Activated CD8-positive, alpha-beta memory T cell treated with anti-CD3 and anti-CD28 coated beads for 48 hours (primary cell): Measurements from ENCODE around the gene MSL3B.
A peak's percentile ranks its signal among the peaks of the same experiment; 100 is the strongest.
"Not testable (repeated sequence)": the region's sequence is repeated elsewhere in the genome, so short reads cannot be mapped to it uniquely, and the experiment has no call there.

ENCODE experiments used
- DNase-seq, 3 experiments: peaks; one replicate each; pipeline ENCODE4 v3.0.0-alpha.2; 2020; ENCODE audit warnings: low read depth in 2 of 3, low spot score in 2 of 3

Gene MSL3B

DNA sequence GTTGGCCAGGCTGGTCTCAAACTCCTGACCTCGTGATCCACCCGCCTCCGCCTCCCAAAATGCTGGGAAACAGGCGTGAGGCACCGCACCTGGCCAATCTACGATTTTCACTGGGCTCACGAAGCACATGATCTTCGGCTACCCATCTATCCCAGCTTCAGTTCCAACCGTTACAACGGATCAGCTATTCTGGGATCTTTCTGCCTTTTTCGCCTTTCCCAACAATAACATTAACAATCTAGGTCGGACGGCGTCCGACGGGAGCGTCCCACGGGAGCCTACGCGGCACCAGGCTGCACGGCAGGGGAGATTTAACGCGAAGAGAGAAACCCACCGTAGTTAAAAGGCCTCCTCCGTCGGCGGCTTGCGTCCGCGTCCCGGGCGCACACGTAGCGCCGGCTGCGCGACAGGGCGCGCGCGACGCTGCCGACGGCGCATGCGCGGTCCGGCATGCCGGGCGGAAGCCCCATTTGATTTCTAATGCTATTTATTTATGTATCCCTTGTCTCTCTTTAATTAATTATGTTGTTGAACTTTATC is at the start of gene MSL3B:
Gene MSL3B (minus strand): TSS at position 394 of the 540 bp plus-strand sequence.
- DNase-seq = peak in 2 of 3 experiments; percentile 20 to 29

DNA sequence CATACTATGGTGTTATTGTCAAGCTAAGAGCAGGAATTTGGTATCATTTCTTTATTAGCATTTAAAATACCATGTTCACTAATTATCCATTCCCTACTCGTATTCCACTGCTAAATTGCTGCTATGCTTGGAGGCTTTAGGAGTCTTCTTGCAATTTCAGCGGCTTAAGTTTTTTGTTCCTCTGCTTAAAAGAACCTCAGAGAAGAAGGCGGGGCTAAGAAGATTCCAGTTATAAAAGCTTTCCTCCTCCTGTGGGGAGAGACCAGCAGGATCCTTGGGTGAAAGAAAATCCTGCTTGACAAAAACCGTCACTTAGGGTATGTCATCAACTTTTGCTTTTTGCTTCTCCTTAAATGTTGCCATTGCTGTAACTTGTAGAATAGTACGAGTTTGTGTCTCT is 48.9 kb upstream of the MSL3B start, which contains the start of gene TRPM8:
Gene TRPM8 (plus strand): TSS at position 258 of the 400 bp plus-strand sequence. CDS start 9,165 bp downstream, outside the sequence.
- DNase-seq = no peak

DNA sequence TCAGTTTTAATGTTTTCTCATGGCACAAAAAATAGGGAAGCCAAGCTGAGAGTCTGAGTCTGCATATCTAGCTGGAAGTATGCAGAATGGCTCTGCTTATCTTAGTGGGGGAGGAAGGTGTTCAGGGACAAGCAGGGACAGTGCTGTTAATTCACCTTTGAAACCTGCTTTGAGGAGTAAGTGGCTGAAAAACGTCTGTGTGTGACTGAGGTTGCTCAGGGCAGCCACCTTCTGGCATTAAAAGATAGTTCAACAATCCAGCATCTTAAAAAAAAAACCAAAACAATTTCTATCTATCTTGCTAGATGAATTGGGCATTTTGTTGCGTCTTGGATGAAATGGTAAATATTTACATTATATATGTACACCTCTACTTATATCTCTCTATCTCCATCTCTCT is 46.9 kb upstream of the MSL3B start:
- no peak for DNase-seq

DNA sequence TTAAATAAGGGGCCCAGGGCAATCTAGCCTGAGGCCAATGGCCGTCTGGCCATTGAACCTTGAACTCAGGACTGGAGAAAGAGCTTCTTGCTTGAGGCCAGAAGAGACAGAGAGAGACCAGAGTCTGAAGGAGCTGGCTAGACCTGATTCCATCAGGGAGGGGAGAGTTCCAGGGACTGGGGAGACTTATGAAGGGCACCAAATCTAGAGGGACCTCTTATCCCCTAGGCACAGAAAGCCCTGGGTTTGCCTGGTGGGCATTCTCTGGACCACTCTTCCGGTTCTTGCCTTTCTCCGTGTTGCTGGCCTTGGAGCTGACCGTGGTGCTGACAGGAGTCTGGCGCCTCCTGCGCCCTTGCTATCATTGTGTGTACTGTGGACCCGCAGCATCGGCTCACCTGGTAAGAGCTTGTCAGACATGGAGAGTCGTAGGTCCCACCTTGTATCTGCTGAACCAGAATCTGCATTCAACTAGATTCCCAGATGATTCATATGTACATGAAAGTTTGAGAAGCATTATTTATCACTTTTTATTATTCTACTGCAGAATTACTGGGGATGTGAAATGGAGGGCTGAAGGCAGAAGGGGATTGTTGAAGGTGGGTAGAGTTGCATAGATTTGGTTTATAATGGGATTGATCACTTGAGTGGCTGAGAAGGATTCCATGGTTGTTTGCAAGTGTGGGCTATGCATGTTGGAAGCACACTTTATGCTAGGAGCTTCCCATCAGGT is 44.7 kb upstream of the MSL3B start:
- DNase-seq = no peak

DNA sequence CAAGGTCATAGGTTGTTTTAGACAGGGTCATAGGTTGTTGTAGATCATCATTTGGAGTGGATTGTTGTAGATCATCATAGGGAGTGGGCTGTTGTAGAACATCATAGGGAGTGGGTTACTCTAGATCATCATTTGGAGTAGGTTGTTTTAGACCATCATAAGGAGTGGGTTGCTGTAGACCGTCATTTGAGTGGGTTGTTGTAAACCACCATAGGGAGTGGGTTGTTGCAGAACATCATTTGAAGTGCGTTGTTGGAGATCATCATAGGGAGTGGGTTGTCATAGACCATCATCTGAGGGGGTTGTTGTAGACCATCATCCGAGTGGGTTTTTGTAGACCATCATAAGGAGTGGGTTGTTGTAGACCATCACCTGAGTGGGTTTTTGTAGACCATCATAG is 39.4 kb upstream of the MSL3B start:
- no peak for DNase-seq

DNA sequence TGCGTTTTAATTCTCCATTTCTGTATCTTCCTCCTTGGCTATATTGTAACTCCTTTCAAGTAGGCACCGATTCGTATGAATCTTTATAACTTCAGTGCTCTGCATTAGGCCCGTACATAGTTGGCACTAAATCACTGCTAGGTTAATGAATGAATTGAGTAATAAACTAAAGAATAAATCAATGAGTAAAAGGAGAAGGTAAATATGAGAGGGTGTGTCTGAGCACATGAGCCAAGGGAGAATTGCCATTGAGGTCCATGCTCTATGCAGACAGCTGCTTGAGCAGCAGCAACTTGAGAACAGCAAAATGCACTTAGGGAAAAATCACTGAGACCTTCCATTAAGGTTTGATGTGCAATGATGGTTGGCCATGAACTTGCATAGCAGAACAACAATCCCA is 37.8 kb upstream of the MSL3B start:
- DNase-seq = no peak

DNA sequence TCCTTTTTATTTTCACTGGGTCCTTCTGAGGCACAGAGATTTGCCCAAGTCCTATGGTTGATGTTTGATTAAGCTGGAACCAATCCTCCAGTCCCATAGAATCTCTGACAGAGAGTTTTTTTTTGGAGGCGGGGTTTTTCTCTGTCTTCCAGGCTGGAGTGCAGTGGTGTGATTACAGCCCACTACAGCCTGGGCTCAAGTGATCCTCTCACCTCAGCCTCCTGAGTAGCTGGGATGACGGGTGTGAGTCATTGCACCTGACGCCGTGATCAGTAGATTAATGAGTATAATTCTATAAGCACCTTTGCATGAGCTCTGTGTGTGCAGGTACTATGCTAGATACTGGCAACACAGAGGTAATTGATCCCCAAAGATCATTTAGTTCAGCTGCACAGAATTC is 33.7 kb upstream of the MSL3B start:
- DNase-seq = no peak

DNA sequence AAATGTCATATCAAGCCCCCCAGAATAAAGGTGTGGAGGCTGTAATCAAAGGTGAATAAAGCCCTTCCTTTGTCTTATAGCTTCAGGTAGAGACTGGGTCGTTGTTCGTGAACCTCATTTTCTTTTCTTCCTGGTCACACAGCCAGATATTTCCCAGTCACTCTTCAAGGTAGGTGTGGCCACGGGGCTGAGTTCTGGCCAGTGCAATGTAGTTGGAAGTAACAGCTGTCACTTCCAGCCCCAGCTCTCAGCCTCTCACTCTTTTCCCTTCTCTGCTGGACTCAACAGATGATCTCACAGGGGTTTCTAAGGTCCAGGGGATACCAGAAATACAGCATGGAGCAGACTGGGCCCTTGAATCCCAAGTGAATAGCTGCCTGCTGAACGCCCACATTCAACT is 33.2 kb upstream of the MSL3B start:
- DNase-seq = no peak

DNA sequence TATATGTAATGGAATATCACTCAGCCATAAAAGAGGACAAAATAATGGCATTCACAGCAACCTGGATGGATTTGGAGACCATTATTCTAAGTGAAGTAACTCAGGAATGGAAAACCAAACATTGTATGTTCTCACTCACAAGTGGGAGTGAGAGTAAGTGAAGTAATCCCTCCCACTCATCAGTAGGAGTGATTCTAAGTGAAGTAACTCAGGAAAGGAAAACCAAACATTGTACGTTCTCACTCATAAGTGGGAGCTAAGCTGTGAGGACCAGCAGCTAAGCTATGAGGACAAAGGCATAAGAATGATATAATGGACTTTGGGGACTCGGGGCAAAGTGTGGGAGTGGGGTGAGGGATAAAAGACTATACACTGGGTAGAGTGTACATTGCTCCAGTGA is 28.1 kb upstream of the MSL3B start:
- DNase-seq = not testable (repeated sequence)

DNA sequence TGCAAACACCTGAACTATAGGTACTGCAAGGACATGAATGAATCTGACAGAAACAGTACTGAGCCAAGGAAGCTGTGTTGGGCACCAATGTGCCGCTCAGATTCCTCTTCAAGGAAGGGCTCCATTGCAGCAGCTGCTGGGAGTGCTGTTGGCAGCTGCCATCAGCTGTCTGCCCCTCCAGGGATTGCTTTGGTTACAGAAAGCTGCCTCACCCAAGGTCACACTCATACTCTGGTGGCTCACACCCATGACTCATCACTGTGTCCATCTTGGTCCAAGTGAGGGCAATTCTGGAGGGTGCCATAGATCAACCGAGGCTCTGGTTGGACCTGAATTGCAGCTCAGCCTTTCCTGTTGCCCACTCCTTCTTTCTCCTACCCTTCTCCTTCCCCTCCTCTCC is 24.6 kb upstream of the MSL3B start:
- no peak for DNase-seq

DNA sequence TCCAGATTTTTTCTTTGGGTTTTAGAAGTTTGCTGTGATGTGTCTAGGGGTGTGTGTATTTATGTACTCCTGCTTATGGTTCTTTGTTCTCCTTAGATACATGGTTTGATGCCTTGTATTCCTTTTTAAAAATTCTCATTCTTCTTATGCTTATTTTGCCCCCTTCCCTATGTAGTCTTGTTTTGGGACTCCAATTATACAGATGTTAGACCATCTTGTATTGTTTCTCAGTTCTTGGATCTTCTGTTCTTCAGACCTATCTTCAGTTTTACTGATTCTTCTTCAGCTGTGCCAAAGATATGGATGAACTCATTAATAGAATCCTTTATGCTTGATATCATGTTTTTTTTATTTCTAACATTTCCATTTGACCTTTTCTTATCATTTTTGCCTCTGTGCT is 14.2 kb upstream of the MSL3B start:
- DNase-seq = no peak

DNA sequence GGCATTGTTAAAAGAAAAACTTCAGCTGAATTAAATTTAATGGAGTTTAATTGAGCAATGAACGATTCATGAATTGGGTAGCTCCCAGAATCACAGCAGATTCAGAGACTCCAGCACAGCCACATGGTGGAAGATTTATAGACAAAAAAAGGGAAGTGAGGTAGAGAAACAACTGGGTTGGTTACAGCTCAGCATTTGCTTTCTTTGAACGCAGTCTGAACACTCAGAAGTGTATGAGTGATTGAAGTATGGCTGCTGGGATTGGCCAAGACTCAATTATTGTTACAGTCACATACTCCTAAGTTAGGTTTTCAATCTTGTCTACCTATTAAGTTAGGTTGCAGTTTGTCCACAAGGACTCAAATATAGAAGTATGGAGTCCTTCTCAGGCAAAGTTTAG is 3.9 kb upstream of the MSL3B start:
- DNase-seq = not testable (repeated sequence)

DNA sequence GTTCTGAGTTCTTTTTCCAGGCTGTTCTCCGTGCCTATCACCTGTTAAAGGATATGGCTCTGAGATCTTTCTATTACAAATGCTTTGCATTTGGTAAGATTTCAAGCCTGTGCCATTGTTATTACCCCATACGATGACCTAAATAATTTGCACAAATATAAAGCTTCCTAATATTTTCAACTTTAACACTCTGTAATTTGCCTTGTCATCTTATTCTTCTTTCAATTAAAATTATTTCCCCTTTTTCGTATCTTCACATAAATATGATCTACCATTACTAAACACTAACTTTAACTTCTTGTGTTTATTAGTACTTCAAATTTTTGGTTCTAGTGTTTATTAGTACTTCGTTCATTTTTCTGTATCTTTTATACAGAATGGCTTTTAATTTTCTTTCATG is 3.2 kb upstream of the MSL3B start:
- DNase-seq = no peak

DNA sequence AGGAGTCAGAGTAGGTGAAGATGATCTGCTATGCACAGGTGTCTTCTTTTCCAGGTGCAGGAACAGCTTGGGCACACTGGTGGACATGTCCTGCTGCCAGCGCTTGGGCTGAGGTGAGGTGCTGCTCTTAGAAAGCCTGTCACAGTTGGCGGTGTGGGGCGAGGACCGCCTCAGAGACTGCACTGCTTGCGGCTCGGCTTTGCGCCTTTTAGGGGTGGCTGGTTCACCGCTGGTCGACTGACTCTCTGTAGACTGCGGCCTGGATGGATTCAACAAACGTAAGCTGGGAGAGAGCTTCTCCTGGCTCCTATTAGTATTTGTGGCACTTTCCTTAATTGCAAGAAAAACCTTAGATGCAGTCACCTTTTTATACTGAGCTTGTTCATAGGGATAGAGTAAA is 1.7 kb downstream of the MSL3B start:
- no peak for DNase-seq

DNA sequence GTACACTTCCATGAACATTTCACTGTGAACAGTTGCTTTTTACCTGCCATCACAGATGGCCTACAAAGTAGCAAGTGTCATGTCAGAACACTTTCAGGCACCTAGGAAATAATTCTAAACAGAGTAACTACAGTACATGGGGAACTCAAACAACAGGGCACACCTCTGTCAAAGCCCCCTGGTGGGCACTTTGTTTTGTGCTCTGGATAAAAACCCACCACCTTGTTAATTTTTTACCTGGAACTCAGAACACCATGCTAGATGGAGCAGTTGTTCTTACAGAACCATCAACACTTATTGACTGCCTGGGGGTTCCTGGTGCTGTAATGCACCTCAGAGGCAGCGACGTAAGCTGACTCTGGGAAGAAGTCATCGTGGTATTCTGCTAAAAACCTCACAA is 2.3 kb downstream of the MSL3B start:
- no peak for DNase-seq

DNA sequence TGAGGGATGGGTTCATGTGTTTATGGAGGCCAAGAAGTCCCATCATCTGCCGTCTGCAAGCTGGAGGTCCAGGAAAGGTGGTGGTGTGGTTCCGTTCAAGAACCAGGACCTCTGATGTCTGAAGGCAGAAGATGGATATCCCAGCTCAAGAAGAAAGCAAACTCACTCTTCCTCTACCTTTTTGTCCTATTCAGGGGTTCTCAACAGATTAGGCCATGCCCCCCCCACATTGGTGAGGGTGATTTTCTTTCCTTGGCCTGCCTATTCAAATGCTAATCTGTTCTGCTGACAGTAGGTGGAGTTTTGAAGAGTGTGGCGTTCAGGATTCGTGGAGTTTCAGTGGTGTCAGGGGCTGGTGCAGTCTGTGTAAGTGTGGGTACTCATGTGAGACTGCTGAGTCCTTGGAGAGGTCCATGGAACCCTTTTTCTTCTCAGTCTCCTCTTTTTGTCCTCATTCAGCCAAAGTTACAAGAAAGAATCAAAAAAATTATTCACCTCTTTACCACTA is 5.9 kb downstream of the MSL3B start:
- DNase-seq = no peak

DNA sequence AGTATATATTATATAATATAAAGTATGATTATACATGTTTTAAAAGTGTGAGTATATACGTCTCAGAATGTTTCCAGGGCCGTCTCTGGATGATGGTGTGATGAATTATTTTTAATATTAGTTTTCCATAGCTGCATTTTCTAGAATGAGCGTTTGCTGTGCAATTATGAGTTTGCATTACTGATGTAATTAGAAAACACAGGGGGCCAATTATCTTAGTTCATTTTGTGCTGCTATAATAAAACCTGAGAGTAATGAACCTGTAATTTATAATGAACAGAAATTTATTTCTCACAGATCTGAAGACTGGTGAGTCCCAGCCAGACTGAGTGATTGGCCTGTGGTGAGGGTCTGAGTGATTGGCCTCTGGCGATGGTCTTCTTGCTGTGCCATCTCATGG is 9.9 kb downstream of the MSL3B start:
- DNase-seq = no peak

DNA sequence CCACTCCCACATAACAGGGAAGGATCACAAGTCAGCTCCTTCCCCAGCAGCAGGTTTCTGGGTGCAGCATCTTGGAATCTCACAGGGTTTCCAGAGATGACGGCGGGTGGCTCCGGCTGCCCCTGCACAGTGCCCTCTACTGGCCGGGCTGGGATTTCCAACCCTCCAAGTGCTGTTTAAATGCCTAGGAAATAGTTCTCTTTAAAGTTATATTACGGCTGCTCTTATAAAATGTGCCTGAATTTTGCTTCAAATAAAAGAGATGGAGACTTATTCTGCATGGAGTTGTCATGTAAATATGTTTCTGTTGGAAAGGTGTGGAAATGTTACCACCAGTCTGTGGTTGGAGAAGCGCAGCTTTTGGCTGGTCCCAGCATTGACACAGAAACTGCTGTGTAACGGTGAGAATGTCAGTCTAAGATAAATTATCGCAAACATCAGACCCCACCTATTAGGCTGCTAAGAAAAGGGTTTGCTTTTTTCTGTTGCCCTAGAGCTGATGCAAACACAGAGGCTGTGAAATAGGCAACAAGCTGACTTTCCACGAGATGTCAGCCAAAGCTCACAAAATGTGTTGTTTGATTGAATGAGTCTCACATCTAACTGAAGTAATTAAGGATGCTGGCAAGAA is 10.6 kb downstream of the MSL3B start:
- DNase-seq = no peak

DNA sequence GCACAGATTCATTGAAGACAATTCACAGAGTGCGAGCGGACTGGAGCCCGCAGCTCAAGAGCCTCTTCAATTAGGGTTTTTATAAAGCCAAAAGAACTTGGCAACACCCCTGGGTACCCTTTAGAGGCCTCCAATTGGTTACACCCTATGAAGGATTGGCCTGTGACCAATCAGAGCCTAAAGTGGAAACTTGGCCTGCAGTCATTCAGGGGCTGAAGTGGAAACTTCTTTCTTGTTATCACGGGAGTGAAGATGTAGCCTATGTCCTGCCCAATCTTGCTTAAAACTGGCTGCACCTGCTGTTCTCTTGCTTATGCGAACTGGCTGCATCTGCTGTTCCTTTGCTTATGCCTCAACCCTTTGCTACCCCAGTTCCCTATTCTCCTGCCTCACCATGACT is 12.0 kb downstream of the MSL3B start:
- DNase-seq = no peak

DNA sequence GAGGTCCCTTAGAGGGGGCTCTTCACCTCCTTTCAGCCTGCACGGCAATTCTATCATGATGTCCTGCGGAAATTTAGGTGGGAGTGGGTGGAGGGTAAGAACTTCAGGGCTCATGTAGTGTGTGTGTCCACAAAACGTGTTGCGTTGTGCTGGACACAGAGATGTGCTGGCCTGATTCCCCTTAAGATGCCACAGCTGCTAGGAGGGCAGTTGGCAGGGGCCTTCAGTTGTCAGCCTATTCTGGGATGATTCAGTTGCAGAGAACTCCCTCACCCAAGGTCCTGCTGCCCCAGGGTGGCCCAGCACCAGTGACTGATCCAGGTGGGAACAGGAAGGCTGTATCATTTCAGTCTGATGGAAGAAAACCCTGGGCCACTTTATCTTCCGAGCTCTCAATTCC is 12.8 kb downstream of the MSL3B start:
- DNase-seq = no peak

DNA sequence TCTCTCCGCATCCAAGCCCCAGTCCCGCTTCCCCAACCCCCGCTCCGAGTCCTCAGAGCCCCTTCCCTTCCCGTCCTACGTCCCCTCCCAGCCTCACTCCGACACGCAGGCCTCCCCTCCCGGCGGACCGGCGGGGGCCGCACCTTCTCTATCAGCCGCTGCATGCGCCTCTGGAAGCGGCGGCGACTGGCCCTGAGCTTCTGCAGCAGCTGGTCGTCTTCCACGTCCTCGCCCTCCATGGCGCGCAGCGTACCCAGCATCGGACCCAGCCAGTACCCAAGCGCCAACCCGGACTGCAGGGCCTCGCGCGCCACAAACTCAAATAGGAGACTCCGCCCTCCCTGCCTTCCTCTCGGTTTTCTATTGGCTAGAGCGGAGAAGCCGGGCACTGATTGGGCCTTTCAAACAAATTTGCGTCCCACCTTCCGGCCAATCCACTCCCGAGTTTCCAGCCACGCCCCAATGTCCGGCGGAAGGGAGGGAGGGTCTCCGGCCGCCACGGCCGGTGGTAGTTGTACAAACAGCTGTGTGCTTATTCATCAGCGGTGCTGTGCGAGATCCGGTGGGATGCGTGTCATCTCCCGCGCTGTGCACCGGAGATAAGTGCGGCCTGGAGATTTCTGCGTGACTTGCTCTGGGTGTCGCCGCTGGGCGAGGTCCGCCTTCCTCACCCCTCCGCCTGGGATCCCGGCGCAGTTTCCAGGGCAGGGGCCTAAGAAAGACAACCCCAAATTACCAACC is 13.8 kb downstream of the MSL3B start, which contains the start of gene HJURP:
Gene HJURP (minus strand): TSS at position 295 of the 741 bp plus-strand sequence. CDS start 35 bp downstream, at position 260.
- peak; percentile 60 to 87 (median 71) for DNase-seq

DNA sequence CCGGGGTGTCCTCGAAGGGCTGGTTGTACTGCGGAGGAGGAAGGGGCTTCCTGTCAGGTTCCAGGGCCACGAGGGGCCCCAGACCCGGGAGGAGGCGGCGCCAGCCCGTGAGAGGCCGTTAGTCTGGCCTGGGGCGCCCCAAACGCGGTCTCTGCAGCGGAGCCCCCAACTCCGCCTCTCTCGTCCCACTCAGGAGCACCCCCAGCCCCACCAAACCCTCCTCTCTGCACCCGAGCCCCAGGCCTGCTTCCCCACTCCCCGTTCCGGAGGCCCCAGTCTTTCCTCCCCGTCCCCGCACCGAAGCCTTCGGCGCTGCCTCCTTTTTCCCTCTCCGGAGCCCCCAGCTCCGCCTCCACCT is 14.3 kb downstream of the MSL3B start:
- no peak for DNase-seq
